ENCODE measurements around the gene LRRK1. TPM values are rescaled to one million over a fixed set of nuclear protein-coding genes. Genes with fewer than 3 reads are reported as not detected.

Gene LRRK1
- total RNA-seq, 1 experiment from 2014 or later = 7.0 TPM

- H3K9me2 ChIP-seq (replicated peaks; ENCODE audit: low read length) = no peaks in the 10 kb centered on the region
- peak; percentile 75 for DNase-seq
- intact Hi-C loops (cut with micrococcal nuclease) = loop anchor here (1.0 kb wide), 1 partner anchor 243 kb away; no protein-coding TSS in a partner anchor
These were observed 96.0 kb downstream of the LRRK1 start for GRCh38 chr15:101014921-101015841.

GRCh38 chr15:101016581-101016980 lies 97.4 kb downstream of the LRRK1 start:
- ATAC-seq (no peak), DNase-seq (no peak)
- Histone ChIP-seq H3K4me2 (ENCODE audit: low read length) (no peak overlapping the region), H3K9me2 (replicated peaks; ENCODE audit: low read length) (no peaks in the 10 kb centered on the region), H3K9me3 (ENCODE audit: low read length) (no peaks in the 10 kb centered on the region), H3K36me3 (ENCODE audit: low read depth, low read length) (peaks cover 4% of the 10 kb centered on the region; the same call in 1 of the 2 replicates), H3K4me3 (ENCODE audit: low read length) (no peak overlapping the region), H3K27ac (ENCODE audit: low read length) (no peak overlapping the region), H2AFZ (ENCODE audit: low read length) (no peak overlapping the region), H3K27me3 (ENCODE audit: low read length) (no peaks in the 10 kb centered on the region), H3F3A (ENCODE audit: low read length, unreplicated experiment) (no peaks in the 10 kb centered on the region), H3K79me2 (ENCODE audit: low read length) (no peaks in the 10 kb centered on the region), H3K9ac (ENCODE audit: low read length) (no peak overlapping the region), H4K20me1 (ENCODE audit: low read length) (no peaks in the 10 kb centered on the region), H3K4me1 (ENCODE audit: insufficient read depth, low read length) (no peaks in the 10 kb centered on the region)
- intact Hi-C loops (cut with micrococcal nuclease) = no loop called here
- ChIA-PET POLR2A (ENCODE audit: unreplicated experiment) (no interaction called here), CTCF (interaction anchor here (0.6 kb wide), 1 partner anchor 104 kb away, joined by 4 read pairs; no protein-coding TSS in a partner anchor)
- TF ChIP-seq CTCF (conservative IDR thresholded peaks at IDR 0.05; ENCODE audit: low read depth, low read length) (no peak), EZH2 (IDR thresholded peaks at IDR 0.05; ENCODE audit: low read length, unreplicated experiment) (no peak), EZH2phosphoT487 (IDR thresholded peaks at IDR 0.05; ENCODE audit: borderline replicate concordance, low read length) (no peak)
- BruUV-seq (replicated peaks) = no TSS peak

More at GRCh38 chr15:101014921-101015841, 96.0 kb downstream of the LRRK1 start:
- ATAC-seq = peak; percentile 73
- Histone ChIP-seq H3K27me3 (ENCODE audit: low read length) (no peaks in the 10 kb centered on the region), H3K9ac (ENCODE audit: low read length) (no peak overlapping the region), H3K4me3 (ENCODE audit: low read length) (no peak overlapping the region), H2AFZ (ENCODE audit: low read length) (no peak overlapping the region), H3K36me3 (ENCODE audit: low read depth, low read length) (peaks cover 4% of the 10 kb centered on the region; the same call in 1 of the 2 replicates), H3K27ac (ENCODE audit: low read length) (no peak overlapping the region), H3F3A (ENCODE audit: low read length, unreplicated experiment) (no peaks in the 10 kb centered on the region), H4K20me1 (ENCODE audit: low read length) (no peaks in the 10 kb centered on the region), H3K9me3 (ENCODE audit: low read length) (no peaks in the 10 kb centered on the region), H3K79me2 (ENCODE audit: low read length) (no peaks in the 10 kb centered on the region), H3K4me1 (ENCODE audit: insufficient read depth, low read length) (no peaks in the 10 kb centered on the region), H3K4me2 (ENCODE audit: low read length) (no peak overlapping the region)
- TF ChIP-seq EZH2 (IDR thresholded peaks at IDR 0.05; ENCODE audit: low read length, unreplicated experiment) = no peak
- peak; percentile 90 for TF ChIP-seq CTCF (conservative IDR thresholded peaks at IDR 0.05; ENCODE audit: low read depth, low read length)
- TF ChIP-seq EZH2phosphoT487 (IDR thresholded peaks at IDR 0.05; ENCODE audit: borderline replicate concordance, low read length) = no peak
- BruUV-seq (replicated peaks) = no TSS peak
- POLR2A ChIA-PET (ENCODE audit: unreplicated experiment) = no interaction called here
- CTCF ChIA-PET = no interaction called here
